ENCODE results near the gene CLRN1.

GRCh38 chr3:150876611-150877265 is 95.8 kb downstream of the CLRN1 start:
- TF ChIP-seq CTCF (IDR thresholded peaks at IDR 0.05), result no peak
- no peak for TF ChIP-seq ZFX (IDR thresholded peaks at IDR 0.05; ENCODE audit: borderline replicate concordance)
